Neural cell (in vitro differentiated cells): ENCODE results near the gene ANKFN1. TPM values are rescaled to one million over a fixed set of nuclear protein-coding genes. Genes with fewer than 3 reads are reported as not detected.

Experiments used
- H2AFZ ChIP-seq: fragments of 200-600, 300-800 bp; sonication (generic), shearing (Covaris generic); 2 replicates; pipeline ENCODE4 v1.6.0; 2014; ENCODE audit warnings: low read depth, mild to moderate bottlenecking, antibody characterized with exemption, low read length, moderate library complexity
- H3F3A ChIP-seq: fragments of 200-600 bp; shearing (Covaris generic); 2 replicates; pipeline ENCODE4 v1.6.1; 2016; ENCODE audit warnings: mild to moderate bottlenecking, moderate library complexity, mixed read lengths, antibody characterized with exemption, low read length; ENCODE audit not compliant: insufficient read depth, poor library complexity, severe bottlenecking
- H3K27ac ChIP-seq: fragments of 200-600, 300-800 bp; sonication (generic), shearing (Covaris generic); 2 replicates; pipeline ENCODE4 v1.5.1; 2014; ENCODE audit warnings: mild to moderate bottlenecking, low read length, moderate library complexity
- H3K27me3 ChIP-seq: fragments of 300-800, 200-600 bp; sonication (generic), shearing (Covaris generic); 2 replicates; pipeline ENCODE4 v1.6.0; 2014; ENCODE audit warnings: mild to moderate bottlenecking, low read depth, low read length, moderate library complexity; ENCODE audit not compliant: insufficient read depth
- H3K36me3 ChIP-seq: fragments of 300-800, 200-600 bp; sonication (generic), shearing (Covaris generic); 2 replicates; pipeline ENCODE4 v1.5.1; 2014; ENCODE audit warnings: mild to moderate bottlenecking, antibody characterized with exemption, low read length, moderate library complexity; ENCODE audit not compliant: insufficient read depth
- H3K4me2 ChIP-seq: fragments of 300-800, 200-600 bp; sonication (generic), shearing (Covaris generic); 2 replicates; pipeline ENCODE4 v1.6.0; 2014; ENCODE audit warnings: mild to moderate bottlenecking, low read length
- H3K4me3 ChIP-seq: fragments of 300-800, 200-600 bp; sonication (generic), shearing (Covaris generic); 2 replicates; pipeline ENCODE4 v1.5.1; 2014; ENCODE audit warnings: mild to moderate bottlenecking, low read length, moderate library complexity
- H3K79me2 ChIP-seq: fragments of 200-600 bp; shearing (Covaris generic); replicated peaks from 2 replicates; pipeline ENCODE4 v1.6.0; 2014; ENCODE audit warnings: mild to moderate bottlenecking, low read length, moderate library complexity; ENCODE audit not compliant: insufficient read depth
- H3K9ac ChIP-seq: fragments of 300-800, 200-600 bp; sonication (generic), shearing (Covaris generic); 2 replicates; pipeline ENCODE4 v1.6.1; 2016; ENCODE audit warnings: mild to moderate bottlenecking, low read length, mixed read lengths
- H3K9me2 ChIP-seq: fragments of 200-600 bp; shearing (Covaris generic); 2 replicates; pipeline ENCODE4 v1.6.1; 2016; ENCODE audit warnings: mild to moderate bottlenecking, low read length, mixed read lengths; ENCODE audit not compliant: insufficient read depth
- H3K9me3 ChIP-seq: fragments of 200-600, 300-800 bp; sonication (generic), shearing (Covaris generic); 2 replicates; pipeline ENCODE4 v1.6.1; 2016; ENCODE audit warnings: mild to moderate bottlenecking, mixed run types, low read length, moderate library complexity, mixed read lengths
- H4K20me1 ChIP-seq: fragments of 200-600 bp; shearing (Covaris generic); 2 replicates; pipeline ENCODE4 v1.6.1; 2016; ENCODE audit warnings: mild to moderate bottlenecking, mixed run types; ENCODE audit not compliant: insufficient read depth
- CTCF ChIP-seq: fragments of 450-650 bp; IDR thresholded peaks from 2 replicates; pipeline ENCODE4 v1.5.1; 2014; ENCODE audit warnings: antibody characterized with exemption, mild to moderate bottlenecking, moderate library complexity; ENCODE audit not compliant: poor library complexity, severe bottlenecking
- EP300 ChIP-seq: fragments of 450-650 bp; conservative IDR thresholded peaks from 2 replicates; pipeline ENCODE4 v1.6.1; 2014; ENCODE audit warnings: antibody characterized with exemption, mild to moderate bottlenecking, moderate library complexity; ENCODE audit not compliant: poor library complexity, severe bottlenecking
- EZH2 ChIP-seq: fragments of 200-600, 300-800 bp; shearing (Covaris generic), sonication (generic); IDR thresholded peaks from 2 replicates; pipeline ENCODE4 v1.6.1; 2014; ENCODE audit warnings: antibody characterized with exemption, low read length, borderline replicate concordance, mild to moderate bottlenecking; ENCODE audit not compliant: insufficient read depth, poor library complexity, severe bottlenecking
- MXI1 ChIP-seq: fragments of 450-650 bp; conservative IDR thresholded peaks from 2 replicates; pipeline ENCODE4 v1.6.1; 2014; ENCODE audit warnings: antibody characterized with exemption, mild to moderate bottlenecking; ENCODE audit not compliant: poor library complexity, severe bottlenecking
- POLR2AphosphoS5 ChIP-seq: IDR thresholded peaks from 2 replicates; pipeline ENCODE4 v1.6.1; 2012
- RAD21 ChIP-seq: fragments of 450-650 bp; conservative IDR thresholded peaks from 2 replicates; pipeline ENCODE4 v1.6.1; 2014; ENCODE audit warnings: antibody characterized with exemption, mild to moderate bottlenecking, moderate library complexity
- REST ChIP-seq: IDR thresholded peaks from 2 replicates; pipeline ENCODE4 v1.6.1; 2012; ENCODE audit warnings: borderline replicate concordance
- SMC3 ChIP-seq: fragments of 450-650 bp; conservative IDR thresholded peaks from 2 replicates; pipeline ENCODE4 v1.6.1; 2014; ENCODE audit warnings: antibody characterized with exemption, mild to moderate bottlenecking, moderate library complexity; ENCODE audit not compliant: poor library complexity
- TAF1 ChIP-seq: IDR thresholded peaks from 2 replicates; pipeline ENCODE4 v1.6.1; 2012; ENCODE audit warnings: low read depth
- polyA plus RNA-seq: library from polyadenylated mRNA; depleted of rRNA; stranded (reverse); fragments of >200 nt; gene quantifications from 2 replicates; pipeline ENCODE4 v1.2.3, GENCODE V29; 2014

Gene ANKFN1
- polyA plus RNA-seq, 1 donor from 2014 or later = 0.14 TPM

- no peak overlapping the region for H3K4me2 ChIP-seq
- no peak overlapping the region for H3K9ac ChIP-seq
- H3K27me3 ChIP-seq = no peaks in the 10 kb centered on the region
- H3K79me2 ChIP-seq = no peaks in the 10 kb centered on the region
- H2AFZ ChIP-seq = no peak overlapping the region
- no peaks in the 10 kb centered on the region for H3F3A ChIP-seq
- no peaks in the 10 kb centered on the region for H3K36me3 ChIP-seq
- no peak overlapping the region for H3K4me3 ChIP-seq
- TF ChIP-seq EP300 (no peak), RAD21 (no peak), EZH2 (no peak)
- H3K27ac ChIP-seq = no peak overlapping the region
- H4K20me1 ChIP-seq = no peaks in the 10 kb centered on the region
- H3K9me2 ChIP-seq = no peaks in the 10 kb centered on the region
- no peaks in the 10 kb centered on the region for H3K9me3 ChIP-seq
Measured at GRCh38 chr17:56324676-56325075, 171.4 kb downstream of the ANKFN1 start.

- no peak overlapping the region for H2AFZ ChIP-seq
- no peak overlapping the region for H3K9ac ChIP-seq
- H3K27ac ChIP-seq = no peak overlapping the region
- H3K9me3 ChIP-seq = no peaks in the 10 kb centered on the region
- H4K20me1 ChIP-seq = no peaks in the 10 kb centered on the region
- no peaks in the 10 kb centered on the region for H3F3A ChIP-seq
- no peak overlapping the region for H3K4me2 ChIP-seq
- H3K4me3 ChIP-seq = no peak overlapping the region
- H3K9me2 ChIP-seq = no peaks in the 10 kb centered on the region
- TF ChIP-seq EZH2 = no peak
- TF ChIP-seq MXI1 = no peak
- TF ChIP-seq CTCF = no peak
- no peaks in the 10 kb centered on the region for H3K27me3 ChIP-seq
- H3K36me3 ChIP-seq = no peaks in the 10 kb centered on the region
- H3K79me2 ChIP-seq = no peaks in the 10 kb centered on the region
Measured at GRCh38 chr17:56325313-56326000, 172.2 kb downstream of the ANKFN1 start.

GRCh38 chr17:56326001-56326359 is 172.7 kb downstream of the ANKFN1 start:
- Histone ChIP-seq H2AFZ (no peak overlapping the region), H3K9ac (no peak overlapping the region), H3F3A (no peaks in the 10 kb centered on the region), H3K27me3 (no peaks in the 10 kb centered on the region), H3K79me2 (no peaks in the 10 kb centered on the region), H3K27ac (no peak overlapping the region), H3K36me3 (no peaks in the 10 kb centered on the region), H3K4me2 (no peak overlapping the region), H3K9me2 (no peaks in the 10 kb centered on the region), H3K4me3 (no peak overlapping the region), H4K20me1 (no peaks in the 10 kb centered on the region), H3K9me3 (no peaks in the 10 kb centered on the region)
- TF ChIP-seq POLR2AphosphoS5 (no peak), MXI1 (no peak), EZH2 (no peak), EP300 (no peak), RAD21 (no peak), REST (no peak), TAF1 (no peak), CTCF (no peak), SMC3 (no peak)
